ENCODE measurements around the gene NCKAP5. TPM values are rescaled to one million over a fixed set of nuclear protein-coding genes. Genes with fewer than 3 reads are reported as not detected.

Gene NCKAP5
- total and polyA plus RNA-seq, 4 donors: 2.3 to 20.2 (median 8.1) TPM

GRCh38 chr2:132668189-132668823, 900.0 kb downstream of the NCKAP5 start:
- Histone ChIP-seq H3K27ac (ENCODE audit: low read depth in 1 of 2, low read length in 1 of 2) (no peak overlapping the region), H3K27me3 (ENCODE audit: control insufficient read depth in 3 of 3, insufficient read depth in 3 of 3, low read length in 2 of 3) (peaks cover 0 to 51% (median 45%) of the 10 kb centered on the region in 3 donors), H3K4me1 (ENCODE audit: control insufficient read depth in 5 of 5, insufficient read depth in 5 of 5, low read length in 5 of 5) (peaks cover 0 to 36% (median 8%) of the 10 kb centered on the region in 5 donors), H3K9me3 (ENCODE audit: control insufficient read depth in 4 of 4, insufficient read depth in 3 of 4, low read length in 3 of 4) (peaks cover 0 to 2% (median 0%) of the 10 kb centered on the region in 4 donors), H3K36me3 (ENCODE audit: control insufficient read depth in 4 of 4, insufficient read depth in 4 of 4, low read length in 4 of 4) (no peaks in the 10 kb centered on the region), H3K9ac (ENCODE audit: insufficient read depth in 1 of 2, low read length in 2 of 2) (no peak overlapping the region), H3K4me3 (no peak overlapping the region)
- WGBS, 2 donors: 6 to 10% methylated on average over 25 of the region's 25 CpGs
- no peak for TF ChIP-seq CTCF (IDR thresholded peaks at IDR 0.05; ENCODE audit: control extremely low read depth, extremely low read depth)
- DNase-seq (peak in 2 of 3 donors; percentile 25 to 26), ATAC-seq (ENCODE audit: insufficient read depth, low FRiP score) (no peak)

GRCh38 chr2:132667706-132668105, 900.6 kb downstream of the NCKAP5 start:
- peaks cover 0 to 37% (median 8%) of the 10 kb centered on the region in 5 donors for H3K4me1 ChIP-seq (ENCODE audit: control insufficient read depth in 5 of 5, insufficient read depth in 5 of 5, low read length in 5 of 5)
- H3K4me3 ChIP-seq: no peak overlapping the region
- H3K9ac ChIP-seq (ENCODE audit: insufficient read depth in 1 of 2, low read length in 2 of 2): no peak overlapping the region
- no peak for TF ChIP-seq CTCF (IDR thresholded peaks at IDR 0.05; ENCODE audit: control extremely low read depth, extremely low read depth)
- WGBS, 2 donors: 33 to 39% methylated on average over 1 of the region's 1 CpG
- peaks cover 0 to 2% (median 0%) of the 10 kb centered on the region in 4 donors for H3K9me3 ChIP-seq (ENCODE audit: control insufficient read depth in 4 of 4, insufficient read depth in 3 of 4, low read length in 3 of 4)
- H3K36me3 ChIP-seq (ENCODE audit: control insufficient read depth in 4 of 4, insufficient read depth in 4 of 4, low read length in 4 of 4): no peaks in the 10 kb centered on the region
- DNase-seq (peak in 1 of 3 donors; percentile 8), ATAC-seq (ENCODE audit: insufficient read depth, low FRiP score) (no peak)
- no peak overlapping the region for H3K27ac ChIP-seq (ENCODE audit: low read depth in 1 of 2, low read length in 1 of 2)
- H3K27me3 ChIP-seq (ENCODE audit: control insufficient read depth in 3 of 3, insufficient read depth in 3 of 3, low read length in 2 of 3): peaks cover 0 to 46% (median 45%) of the 10 kb centered on the region in 3 donors

GRCh38 chr2:132665401-132666140, 902.7 kb downstream of the NCKAP5 start:
- no peak overlapping the region for H3K9ac ChIP-seq (ENCODE audit: insufficient read depth in 1 of 2, low read length in 2 of 2)
- H3K36me3 ChIP-seq (ENCODE audit: control insufficient read depth in 4 of 4, insufficient read depth in 4 of 4, low read length in 4 of 4): no peaks in the 10 kb centered on the region
- H3K4me3 ChIP-seq: no peak overlapping the region
- WGBS, 2 donors: 92 to 93% methylated on average over 4 of the region's 4 CpGs
- H3K4me1 ChIP-seq (ENCODE audit: control insufficient read depth in 5 of 5, insufficient read depth in 5 of 5, low read length in 5 of 5): peaks cover 0 to 33% (median 8%) of the 10 kb centered on the region in 5 donors
- DNase-seq: no peak
- no peak overlapping the region for H3K27ac ChIP-seq (ENCODE audit: low read depth in 1 of 2, low read length in 1 of 2)
- no peak for TF ChIP-seq CTCF (IDR thresholded peaks at IDR 0.05; ENCODE audit: control extremely low read depth, extremely low read depth)
- no peak for ATAC-seq (ENCODE audit: insufficient read depth, low FRiP score)
- peaks cover 0 to 33% (median 30%) of the 10 kb centered on the region in 3 donors for H3K27me3 ChIP-seq (ENCODE audit: control insufficient read depth in 3 of 3, insufficient read depth in 3 of 3, low read length in 2 of 3)
- peaks cover 0 to 2% (median 0%) of the 10 kb centered on the region in 4 donors for H3K9me3 ChIP-seq (ENCODE audit: control insufficient read depth in 4 of 4, insufficient read depth in 3 of 4, low read length in 3 of 4)

All from lung (tissue), 12 donors.